T-helper 1 cell treated with Interleukin-12 subunit alpha and Interleukin-12 subunit beta and Interleukin-4 antibody, amounts not matched to agents 30 ng/mL and 1 ng/mL, for 36 hours (primary cell): ENCODE data around the gene RXRA. TPM values are rescaled to one million over a fixed set of nuclear protein-coding genes. Genes with fewer than 3 reads are reported as not detected.

ENCODE experiments used
- intact Hi-C: fragments of 100-400 bp; cut with micrococcal nuclease; formaldehyde crosslinking; loops from one replicate; pipeline ENCODE4 v1.15.1; 2024
- total RNA-seq: library from RNA; stranded (reverse); gene quantifications from 2 replicates; pipeline ENCODE4 v1.2.3, GENCODE V29; 2022

Gene RXRA
- total RNA-seq, 1 donor from 2014 or later = 2.0 TPM

- intact Hi-C loops = no loop called here
Observed at GRCh38 chr9:134483361-134484184, 157.3 kb downstream of the RXRA start.

DNA sequence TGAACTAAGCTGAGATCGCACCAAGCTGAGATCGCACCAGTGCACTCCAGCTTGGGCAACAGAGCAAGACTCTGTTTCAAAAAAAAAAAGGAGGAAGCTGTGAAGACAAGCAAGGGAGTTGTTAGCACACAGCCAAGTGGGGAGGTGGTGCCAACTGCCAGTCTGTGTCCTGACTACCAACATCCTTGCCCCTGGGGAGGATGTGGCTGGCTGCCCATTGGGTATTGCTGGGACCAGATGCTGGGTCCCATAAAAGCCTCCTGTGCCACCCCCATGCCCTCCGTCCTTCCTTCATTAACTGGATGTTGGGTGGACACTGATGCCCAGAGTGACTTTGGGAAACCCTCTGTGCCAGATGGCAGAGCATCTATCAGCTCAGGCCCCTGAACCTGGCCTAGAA is 158.2 kb downstream of the RXRA start:
- intact Hi-C loops = no loop called here

DNA sequence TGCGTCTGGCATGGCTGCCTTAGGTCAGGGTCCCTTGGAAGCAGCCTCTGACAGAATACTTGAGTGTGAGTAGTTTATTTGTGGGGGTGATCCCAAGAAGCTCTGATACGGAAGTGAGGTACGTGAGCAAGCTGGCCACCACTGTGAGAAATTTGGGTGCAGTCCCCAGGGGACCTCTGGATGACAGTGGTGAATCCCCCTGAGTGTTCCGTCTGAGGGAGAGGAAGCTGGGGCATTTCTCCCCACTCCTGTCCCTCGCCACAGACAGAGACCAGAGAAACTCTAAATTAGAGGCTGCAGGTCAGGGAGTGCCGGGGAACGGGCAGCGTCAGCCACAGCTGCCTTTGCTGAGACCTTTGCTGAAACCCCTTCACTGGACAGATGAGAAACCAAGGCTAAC is 159.4 kb downstream of the RXRA start:
- intact Hi-C loops = no loop called here

GRCh38 chr9:134486143-134486591 is 159.9 kb downstream of the RXRA start:
- intact Hi-C loops = no loop called here

GRCh38 chr9:134486596-134486995 is 160.3 kb downstream of the RXRA start:
- intact Hi-C loops = no loop called here

Other genes with a start within 250 kb of the RXRA start
- gene WDR5, start 190.4 kb upstream of the RXRA start, total RNA-seq = 37.2 and 42.2 TPM in 2 replicates
- gene RNU6ATAC, start 161.9 kb upstream of the RXRA start, total RNA-seq = 29.4 and 43.3 TPM in 2 replicates